ENCODE measurements around the gene CPA3.

CPA3 gene, protein sequence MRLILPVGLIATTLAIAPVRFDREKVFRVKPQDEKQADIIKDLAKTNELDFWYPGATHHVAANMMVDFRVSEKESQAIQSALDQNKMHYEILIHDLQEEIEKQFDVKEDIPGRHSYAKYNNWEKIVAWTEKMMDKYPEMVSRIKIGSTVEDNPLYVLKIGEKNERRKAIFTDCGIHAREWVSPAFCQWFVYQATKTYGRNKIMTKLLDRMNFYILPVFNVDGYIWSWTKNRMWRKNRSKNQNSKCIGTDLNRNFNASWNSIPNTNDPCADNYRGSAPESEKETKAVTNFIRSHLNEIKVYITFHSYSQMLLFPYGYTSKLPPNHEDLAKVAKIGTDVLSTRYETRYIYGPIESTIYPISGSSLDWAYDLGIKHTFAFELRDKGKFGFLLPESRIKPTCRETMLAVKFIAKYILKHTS

DNA sequence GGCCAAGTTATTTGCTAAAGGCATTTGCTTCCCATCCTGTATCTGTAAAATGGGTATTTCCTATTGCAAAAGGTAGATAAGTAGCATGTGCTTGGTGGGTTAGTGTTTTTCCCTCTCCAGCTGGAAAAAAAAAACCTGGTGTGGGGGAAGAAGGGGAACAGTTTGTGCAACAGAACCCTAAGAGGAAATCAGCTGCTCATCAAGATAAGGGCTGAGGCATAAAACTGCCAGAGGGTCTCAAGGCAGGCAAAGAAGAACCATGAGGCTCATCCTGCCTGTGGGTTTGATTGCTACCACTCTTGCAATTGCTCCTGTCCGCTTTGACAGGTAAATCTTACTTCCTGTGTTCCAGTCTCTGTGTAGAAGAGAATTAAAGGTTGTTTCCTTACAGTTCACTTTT, at the start of gene CPA3:
TSS of gene CPA3 (plus strand) at position 248 of the 400 bp plus-strand sequence. CDS start at position 260, 12 bp downstream.
- H3K4me3 Mint-ChIP-seq: no peak within 1 kb of the TSS
- H3K27ac Mint-ChIP-seq: no peak within 1 kb of the TSS
- H3K9me3 Mint-ChIP-seq: no peaks in the 10 kb centered on the region
- TF ChIP-seq, protein P1, sequence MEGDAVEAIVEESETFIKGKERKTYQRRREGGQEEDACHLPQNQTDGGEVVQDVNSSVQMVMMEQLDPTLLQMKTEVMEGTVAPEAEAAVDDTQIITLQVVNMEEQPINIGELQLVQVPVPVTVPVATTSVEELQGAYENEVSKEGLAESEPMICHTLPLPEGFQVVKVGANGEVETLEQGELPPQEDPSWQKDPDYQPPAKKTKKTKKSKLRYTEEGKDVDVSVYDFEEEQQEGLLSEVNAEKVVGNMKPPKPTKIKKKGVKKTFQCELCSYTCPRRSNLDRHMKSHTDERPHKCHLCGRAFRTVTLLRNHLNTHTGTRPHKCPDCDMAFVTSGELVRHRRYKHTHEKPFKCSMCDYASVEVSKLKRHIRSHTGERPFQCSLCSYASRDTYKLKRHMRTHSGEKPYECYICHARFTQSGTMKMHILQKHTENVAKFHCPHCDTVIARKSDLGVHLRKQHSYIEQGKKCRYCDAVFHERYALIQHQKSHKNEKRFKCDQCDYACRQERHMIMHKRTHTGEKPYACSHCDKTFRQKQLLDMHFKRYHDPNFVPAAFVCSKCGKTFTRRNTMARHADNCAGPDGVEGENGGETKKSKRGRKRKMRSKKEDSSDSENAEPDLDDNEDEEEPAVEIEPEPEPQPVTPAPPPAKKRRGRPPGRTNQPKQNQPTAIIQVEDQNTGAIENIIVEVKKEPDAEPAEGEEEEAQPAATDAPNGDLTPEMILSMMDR (IDR thresholded peaks at IDR 0.05): no peak
- no peak for DNase-seq
- peaks cover 6% of the 10 kb centered on the region for H3K4me1 Mint-ChIP-seq
- peaks cover 21% of the 10 kb centered on the region for H3K27me3 Mint-ChIP-seq (ENCODE audit: low read depth, poor library complexity)
- H3K36me3 Mint-ChIP-seq (ENCODE audit: low read depth): no peaks in the 10 kb centered on the region

DNA sequence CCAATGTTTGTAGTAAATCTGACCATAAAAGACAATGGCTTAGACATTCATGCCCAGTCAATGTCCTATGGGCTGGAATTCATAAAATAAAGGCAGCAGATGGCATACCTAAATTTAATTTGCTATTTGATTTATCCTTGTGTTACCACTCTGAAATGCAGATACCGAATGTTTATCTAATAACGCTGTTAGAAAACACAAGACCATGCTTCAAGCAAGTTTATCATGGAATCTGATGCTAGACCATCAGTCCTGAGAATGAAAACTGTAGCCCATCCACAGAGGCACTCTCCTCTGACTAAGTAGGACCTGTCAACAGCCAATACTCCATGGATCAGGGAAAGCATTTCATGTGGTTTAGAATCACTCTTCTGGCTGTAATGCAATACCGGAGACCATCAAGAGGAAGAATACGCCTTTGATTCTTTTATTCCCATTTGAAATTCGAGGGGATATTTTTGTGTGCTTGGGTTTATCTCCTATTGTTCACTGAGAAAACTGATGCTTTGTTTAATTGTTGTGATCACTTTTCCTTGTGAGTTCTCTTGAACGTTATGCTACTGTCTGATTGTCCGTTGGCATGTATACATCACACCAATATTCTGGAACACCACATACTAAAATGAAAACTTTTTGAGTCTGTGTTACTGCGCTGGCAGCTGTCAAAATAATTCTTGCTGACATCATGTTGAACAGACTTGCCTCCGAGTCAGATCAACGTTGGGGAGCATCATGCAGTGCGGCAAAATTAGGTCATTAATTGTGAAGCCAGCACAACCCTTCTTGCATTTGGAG, 49.6 kb upstream of the CPA3 start:
- peaks cover 21% of the 10 kb centered on the region for H3K9me3 Mint-ChIP-seq
- peaks cover 4% of the 10 kb centered on the region for H3K27me3 Mint-ChIP-seq (ENCODE audit: low read depth, poor library complexity)
- H3K4me3 Mint-ChIP-seq: no peak overlapping the region

DNA sequence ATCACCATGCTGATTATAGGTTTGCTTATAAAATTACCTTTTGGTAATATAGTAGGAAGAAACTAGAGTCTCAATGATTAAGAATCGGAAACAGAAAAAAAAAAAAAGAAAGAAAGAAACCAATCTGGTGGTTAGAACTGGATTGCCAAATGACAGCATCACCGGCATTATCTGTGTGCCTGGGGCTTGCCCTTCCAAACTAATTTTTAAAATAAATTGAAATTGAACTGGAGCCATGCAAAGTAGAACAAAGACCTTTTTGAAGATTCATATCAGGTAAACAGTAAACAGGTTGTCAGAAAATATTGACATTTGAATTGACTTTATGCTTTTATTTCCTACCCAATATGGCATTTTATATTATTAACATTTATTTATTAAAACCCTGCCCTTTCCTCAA, 48.7 kb upstream of the CPA3 start:
- H3K27me3 Mint-ChIP-seq (ENCODE audit: low read depth, poor library complexity): peaks cover 7% of the 10 kb centered on the region
- H3K9me3 Mint-ChIP-seq: peaks cover 21% of the 10 kb centered on the region
- H3K4me1 Mint-ChIP-seq: peaks cover 63% of the 10 kb centered on the region
- TF ChIP-seq, protein P1 (IDR thresholded peaks at IDR 0.05): no peak
- H3K36me3 Mint-ChIP-seq (ENCODE audit: low read depth): no peaks in the 10 kb centered on the region
- no peak overlapping the region for H3K27ac Mint-ChIP-seq
- DNase-seq: no peak
- no peak overlapping the region for H3K4me3 Mint-ChIP-seq

More for the DNA sequence above, 49.6 kb upstream of the CPA3 start:
- no peak for DNase-seq
- H3K27ac Mint-ChIP-seq: no peak overlapping the region
- H3K4me1 Mint-ChIP-seq: peaks cover 54% of the 10 kb centered on the region
- peaks cover 4% of the 10 kb centered on the region for H3K36me3 Mint-ChIP-seq (ENCODE audit: low read depth)
- TF ChIP-seq, protein P1 (IDR thresholded peaks at IDR 0.05): no peak

DNA sequence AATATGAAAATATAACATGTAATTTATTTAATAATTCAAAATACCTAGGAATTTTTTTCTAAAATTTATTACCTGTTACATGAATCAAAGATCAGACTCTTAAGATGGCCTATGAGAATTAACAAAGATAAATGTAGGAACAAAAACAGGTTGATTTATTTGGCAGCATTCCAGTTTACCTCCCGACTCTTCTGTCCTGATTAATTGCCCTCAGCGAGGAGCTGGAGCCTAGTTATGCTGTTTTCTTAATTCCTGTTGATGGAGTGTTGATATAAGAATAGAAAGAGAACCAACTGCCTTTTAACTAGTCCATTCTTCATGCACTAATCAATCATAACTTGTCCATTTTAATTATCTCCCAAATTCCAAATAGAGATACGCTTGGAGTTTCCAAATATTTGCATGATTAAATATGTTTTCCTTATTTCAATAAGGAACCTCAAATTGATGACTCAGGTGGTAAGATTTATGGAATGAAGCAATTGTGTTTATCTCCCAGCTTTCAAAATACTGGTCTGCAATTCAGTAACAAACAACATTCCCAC, 48.0 kb upstream of the CPA3 start:
- no peak overlapping the region for H3K4me3 Mint-ChIP-seq
- H3K4me1 Mint-ChIP-seq: peaks cover 65% of the 10 kb centered on the region
- no peak overlapping the region for H3K27ac Mint-ChIP-seq
- H3K27me3 Mint-ChIP-seq (ENCODE audit: low read depth, poor library complexity): peaks cover 3% of the 10 kb centered on the region
- no peak for DNase-seq
- H3K9me3 Mint-ChIP-seq: peaks cover 19% of the 10 kb centered on the region
- no peaks in the 10 kb centered on the region for H3K36me3 Mint-ChIP-seq (ENCODE audit: low read depth)
- TF ChIP-seq, protein P1 (IDR thresholded peaks at IDR 0.05): no peak

DNA sequence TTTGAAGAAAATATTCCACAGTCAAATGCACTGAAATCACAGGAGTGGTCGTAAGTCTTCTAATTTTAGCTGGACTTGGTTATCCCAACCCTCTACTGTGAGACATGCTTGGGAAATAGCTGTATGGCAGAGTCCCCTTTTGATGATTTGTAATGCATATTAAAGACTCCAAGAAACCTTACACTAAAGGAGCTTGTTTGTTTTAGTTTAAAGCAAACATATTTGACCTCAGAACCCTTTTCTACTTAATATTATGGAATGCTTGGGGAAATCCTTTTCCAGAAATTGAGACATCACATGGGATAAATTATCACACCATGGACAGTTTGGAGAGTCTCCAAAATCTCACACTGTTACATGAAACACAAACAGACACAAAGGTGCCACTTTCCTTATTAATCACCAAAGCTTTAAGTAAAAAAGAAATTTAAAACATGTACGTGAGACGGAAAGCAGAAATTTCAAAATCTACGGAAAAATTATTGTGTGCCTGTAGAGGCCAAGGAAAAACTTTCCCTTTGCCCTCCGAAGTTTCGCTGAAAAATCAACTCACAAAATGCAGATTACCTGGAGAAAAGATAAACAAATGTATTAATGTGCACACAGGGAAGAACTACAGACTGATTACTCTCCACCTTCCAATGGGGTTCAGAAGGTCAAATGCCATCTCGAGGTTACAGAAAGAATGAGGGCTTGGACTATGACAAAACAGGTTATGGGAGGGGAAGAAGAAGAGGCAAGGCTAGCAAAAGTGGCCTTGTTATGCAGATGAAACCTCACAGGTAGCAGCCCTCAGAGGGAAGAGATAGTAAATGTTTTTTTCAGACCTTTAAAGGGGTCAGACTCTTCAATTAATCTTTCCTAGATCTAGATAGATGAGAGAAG, 44.5 kb upstream of the CPA3 start:
- Mint-ChIP-seq H3K4me3 (no peak overlapping the region), H3K36me3 (ENCODE audit: low read depth) (no peaks in the 10 kb centered on the region), H3K27me3 (ENCODE audit: low read depth, poor library complexity) (peaks cover 3% of the 10 kb centered on the region), H3K4me1 (peaks cover 61% of the 10 kb centered on the region), H3K27ac (no peak overlapping the region), H3K9me3 (peaks cover 17% of the 10 kb centered on the region)
- TF ChIP-seq, protein P1 (IDR thresholded peaks at IDR 0.05): no peak
- DNase-seq: no peak
